ENCODE measurements around the gene ABCA2.

Gene ABCA2

GRCh38 chr9:136984464-136985026 is 43.5 kb downstream of the ABCA2 start:
- H3K4me3 ChIP-seq (ENCODE audit: low read depth, low read length): no peak overlapping the region
- no peak for TF ChIP-seq CTCF (IDR thresholded peaks at IDR 0.05; ENCODE audit: insufficient read depth, low read length, missing control alignments)
- ChIA-PET CTCF (no interaction called here), POLR2A (no interaction called here)
- no peak for DNase-seq (ENCODE audit: low read depth, low spot score)

GRCh38 chr9:136983656-136984314 is 44.3 kb downstream of the ABCA2 start:
- ChIA-PET POLR2A (no interaction called here), CTCF (no interaction called here)
- no peak for TF ChIP-seq CTCF (IDR thresholded peaks at IDR 0.05; ENCODE audit: insufficient read depth, low read length, missing control alignments)
- no peak overlapping the region for H3K4me3 ChIP-seq (ENCODE audit: low read depth, low read length)
- DNase-seq (ENCODE audit: low read depth, low spot score): no peak

GRCh38 chr9:136983167-136983566 is 44.9 kb downstream of the ABCA2 start:
- H3K4me3 ChIP-seq (ENCODE audit: low read depth, low read length): no peak overlapping the region
- POLR2A ChIA-PET: no interaction called here
- CTCF ChIA-PET: interaction anchor here (0.9 kb wide), 1 partner anchor 64 kb away, joined by 3 read pairs; no protein-coding TSS in a partner anchor
- no peak for DNase-seq (ENCODE audit: low read depth, low spot score)
- TF ChIP-seq CTCF (IDR thresholded peaks at IDR 0.05; ENCODE audit: insufficient read depth, low read length, missing control alignments): no peak

GRCh38 chr9:136982232-136983051 is 45.6 kb downstream of the ABCA2 start, which contains the start of gene LCNL1:
Gene LCNL1 (plus strand): TSS chr9:136982993. CDS start chr9:136983587, 594 bp downstream.
- no peak for DNase-seq (ENCODE audit: low read depth, low spot score)
- ChIA-PET CTCF (interaction anchor here (0.9 kb wide), 1 partner anchor 64 kb away, joined by 3 read pairs; no protein-coding TSS in a partner anchor), POLR2A (no interaction called here)
- TF ChIP-seq CTCF (IDR thresholded peaks at IDR 0.05; ENCODE audit: insufficient read depth, low read length, missing control alignments): no peak
- H3K4me3 ChIP-seq (ENCODE audit: low read depth, low read length): no peak within 1 kb of the TSS

- ChIA-PET POLR2A (no interaction called here), CTCF (no interaction called here)
- DNase-seq (ENCODE audit: low read depth, low spot score): no peak
- TF ChIP-seq CTCF (IDR thresholded peaks at IDR 0.05; ENCODE audit: insufficient read depth, low read length, missing control alignments): no peak
- no peak overlapping the region for H3K4me3 ChIP-seq (ENCODE audit: low read depth, low read length)
Measured at GRCh38 chr9:136981588-136982231, 46.3 kb downstream of the ABCA2 start.
